Measurements from ENCODE around the gene ARPC1B. TPM values are rescaled to one million over a fixed set of nuclear protein-coding genes. Genes with fewer than 3 reads are reported as not detected.
"Not testable (repeated sequence)": the region's sequence is repeated elsewhere in the genome, so short reads cannot be mapped to it uniquely, and the experiment has no call there.

The ARPC1B gene
- total RNA-seq, 1 donor from 2014 or later = 23.6 TPM

DNA sequence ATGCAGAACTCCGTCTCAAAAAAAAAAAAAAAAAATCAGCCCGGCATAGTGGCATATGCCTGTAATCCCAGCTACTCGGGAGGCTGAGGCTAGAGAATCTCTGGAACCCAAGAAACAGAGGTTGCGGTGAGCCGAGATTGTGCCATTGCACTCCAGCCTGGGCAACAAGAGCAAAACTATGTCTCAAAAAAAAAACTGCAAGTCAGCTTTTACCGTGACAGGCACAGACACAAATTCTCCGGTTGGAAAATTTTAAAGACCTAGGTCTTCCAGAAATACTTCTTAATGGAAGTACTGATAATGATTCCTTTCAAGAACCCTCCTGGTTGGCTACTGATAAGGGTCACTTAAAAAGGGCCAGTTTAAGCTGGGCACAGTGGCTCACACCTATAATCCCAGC, 19.4 kb upstream of the ARPC1B start:
- H3K4me1 Mint-ChIP-seq = no peaks in the 10 kb centered on the region
- Histone ChIP-seq H3F3A (ENCODE audit: low read depth) (no peaks in the 10 kb centered on the region), H3K4me2 (no peak overlapping the region), H3K4me3 (no peak overlapping the region), H3K27me3 (no peaks in the 10 kb centered on the region), H3K36me3 (peaks cover 2% of the 10 kb centered on the region), H4K20me1 (ENCODE audit: low read depth) (no peaks in the 10 kb centered on the region), H3K79me2 (ENCODE audit: low read depth) (no peaks in the 10 kb centered on the region), H3K9me3 (ENCODE audit: low read depth) (no peaks in the 10 kb centered on the region), H2AFZ (replicated peaks) (no peak overlapping the region), H3K4me1 (no peaks in the 10 kb centered on the region), H3K9ac (no peak overlapping the region), H3K27ac (no peak overlapping the region)
- peaks cover 27% of the 10 kb centered on the region for H3K36me3 Mint-ChIP-seq
- no peaks in the 10 kb centered on the region for H3K27me3 Mint-ChIP-seq (ENCODE audit: insufficient read depth, low read depth)
- H3K27ac Mint-ChIP-seq = no peak overlapping the region
- DNase-seq (ENCODE audit: low spot score) = no peak
- TF ChIP-seq EZH2 (IDR thresholded peaks at IDR 0.05) = no peak
- TF ChIP-seq EZH2phosphoT487 (IDR thresholded peaks at IDR 0.05) = no peak
- TF ChIP-seq, protein P1, sequence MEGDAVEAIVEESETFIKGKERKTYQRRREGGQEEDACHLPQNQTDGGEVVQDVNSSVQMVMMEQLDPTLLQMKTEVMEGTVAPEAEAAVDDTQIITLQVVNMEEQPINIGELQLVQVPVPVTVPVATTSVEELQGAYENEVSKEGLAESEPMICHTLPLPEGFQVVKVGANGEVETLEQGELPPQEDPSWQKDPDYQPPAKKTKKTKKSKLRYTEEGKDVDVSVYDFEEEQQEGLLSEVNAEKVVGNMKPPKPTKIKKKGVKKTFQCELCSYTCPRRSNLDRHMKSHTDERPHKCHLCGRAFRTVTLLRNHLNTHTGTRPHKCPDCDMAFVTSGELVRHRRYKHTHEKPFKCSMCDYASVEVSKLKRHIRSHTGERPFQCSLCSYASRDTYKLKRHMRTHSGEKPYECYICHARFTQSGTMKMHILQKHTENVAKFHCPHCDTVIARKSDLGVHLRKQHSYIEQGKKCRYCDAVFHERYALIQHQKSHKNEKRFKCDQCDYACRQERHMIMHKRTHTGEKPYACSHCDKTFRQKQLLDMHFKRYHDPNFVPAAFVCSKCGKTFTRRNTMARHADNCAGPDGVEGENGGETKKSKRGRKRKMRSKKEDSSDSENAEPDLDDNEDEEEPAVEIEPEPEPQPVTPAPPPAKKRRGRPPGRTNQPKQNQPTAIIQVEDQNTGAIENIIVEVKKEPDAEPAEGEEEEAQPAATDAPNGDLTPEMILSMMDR (IDR thresholded peaks at IDR 0.05) = no peak
- H3K9me3 Mint-ChIP-seq = no peaks in the 10 kb centered on the region
- no peak overlapping the region for H3K4me3 Mint-ChIP-seq

DNA sequence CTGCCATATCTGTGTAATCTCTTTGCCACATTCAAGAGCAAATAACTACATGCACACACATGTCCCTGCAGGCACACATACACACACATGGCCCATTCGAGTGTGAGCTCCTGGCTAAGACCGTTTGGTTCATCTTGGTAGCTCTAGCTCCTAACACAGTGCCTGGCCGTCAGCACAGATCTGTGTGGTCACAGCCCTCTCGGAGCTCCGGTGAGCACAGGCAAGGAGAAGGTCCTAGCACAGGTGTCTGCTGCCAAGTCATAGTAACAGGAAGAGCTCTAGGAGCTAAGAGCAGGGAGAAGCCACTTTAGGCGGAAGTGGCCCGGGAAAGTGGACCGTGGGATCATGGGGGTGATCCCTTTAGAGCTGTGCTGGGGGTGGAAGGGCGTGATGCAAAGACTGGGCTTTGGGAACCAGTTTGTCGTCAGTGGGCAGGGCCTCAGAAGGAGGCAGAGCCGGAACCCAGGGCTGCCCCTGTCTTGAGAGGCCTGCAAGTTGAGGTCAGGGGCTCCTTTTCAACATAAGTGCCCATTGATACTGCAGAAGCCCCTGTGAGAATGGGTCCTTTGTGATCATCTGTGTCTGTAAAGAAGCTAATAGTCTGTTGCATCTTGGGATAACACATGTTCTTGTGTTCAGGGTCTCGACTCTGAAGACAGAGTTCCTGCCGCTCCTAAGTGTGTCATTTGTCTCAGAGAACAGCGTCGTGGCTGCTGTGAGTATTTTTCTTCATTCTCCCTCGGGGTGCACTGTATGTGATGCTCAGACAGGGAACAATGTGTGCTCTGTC, 16.6 kb upstream of the ARPC1B start:
- Mint-ChIP-seq H3K4me3 (no peak overlapping the region), H3K27ac (peak overlapping the region; percentile 19), H3K36me3 (peaks cover 17% of the 10 kb centered on the region), H3K9me3 (no peaks in the 10 kb centered on the region), H3K27me3 (ENCODE audit: insufficient read depth, low read depth) (peaks cover 2% of the 10 kb centered on the region), H3K4me1 (no peaks in the 10 kb centered on the region)
- H3K36me3 ChIP-seq = no peaks in the 10 kb centered on the region
- H3K4me2 ChIP-seq = no peak overlapping the region
- no peak for TF ChIP-seq EZH2 (IDR thresholded peaks at IDR 0.05)
- no peak for TF ChIP-seq EZH2phosphoT487 (IDR thresholded peaks at IDR 0.05)
- H3K27me3 ChIP-seq = no peaks in the 10 kb centered on the region
- no peak overlapping the region for H2AFZ ChIP-seq (replicated peaks)
- no peak for DNase-seq (ENCODE audit: low spot score)
- no peak overlapping the region for H3K9ac ChIP-seq
- H3K79me2 ChIP-seq (ENCODE audit: low read depth) = no peaks in the 10 kb centered on the region
- no peak overlapping the region for H3K27ac ChIP-seq
- H3K4me3 ChIP-seq = no peak overlapping the region
- no peaks in the 10 kb centered on the region for H3F3A ChIP-seq (ENCODE audit: low read depth)
- H4K20me1 ChIP-seq (ENCODE audit: low read depth) = no peaks in the 10 kb centered on the region
- no peaks in the 10 kb centered on the region for H3K9me3 ChIP-seq (ENCODE audit: low read depth)
- H3K4me1 ChIP-seq = no peaks in the 10 kb centered on the region

DNA sequence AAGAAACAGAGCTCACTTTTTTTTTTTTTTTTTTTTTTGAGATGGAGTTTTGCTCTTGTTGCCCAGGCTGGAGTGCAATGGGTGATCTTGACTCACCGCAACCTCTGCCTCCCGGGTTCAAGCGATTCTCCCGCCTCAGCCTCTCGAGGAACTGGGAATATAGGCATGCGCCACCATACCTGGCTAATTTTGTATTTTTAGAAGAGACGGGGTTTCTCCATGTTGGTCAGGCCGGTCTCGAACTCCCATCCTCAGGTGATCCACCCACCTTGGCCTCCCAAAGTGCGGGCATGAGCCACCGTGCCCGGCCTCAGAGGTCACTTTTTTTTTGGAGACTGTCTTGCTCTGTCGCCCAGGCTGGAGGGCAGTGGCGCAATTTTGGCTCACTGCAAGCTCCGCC, 16.0 kb upstream of the ARPC1B start:
- H2AFZ ChIP-seq (replicated peaks); H4K20me1 ChIP-seq (ENCODE audit: low read depth); H3K4me2 ChIP-seq; H3K9ac ChIP-seq; H3K9me3 Mint-ChIP-seq; H3K9me3 ChIP-seq (ENCODE audit: low read depth); H3K79me2 ChIP-seq (ENCODE audit: low read depth); H3K27ac Mint-ChIP-seq; H3K27me3 Mint-ChIP-seq (ENCODE audit: insufficient read depth, low read depth); H3K4me1 ChIP-seq; H3K4me3 Mint-ChIP-seq; DNase-seq (ENCODE audit: low spot score); H3K36me3 ChIP-seq; H3K27ac ChIP-seq; H3K27me3 ChIP-seq; H3K4me1 Mint-ChIP-seq; H3F3A ChIP-seq (ENCODE audit: low read depth); H3K4me3 ChIP-seq: not testable (repeated sequence)
- H3K36me3 Mint-ChIP-seq = peaks cover 17% of the 10 kb centered on the region

DNA sequence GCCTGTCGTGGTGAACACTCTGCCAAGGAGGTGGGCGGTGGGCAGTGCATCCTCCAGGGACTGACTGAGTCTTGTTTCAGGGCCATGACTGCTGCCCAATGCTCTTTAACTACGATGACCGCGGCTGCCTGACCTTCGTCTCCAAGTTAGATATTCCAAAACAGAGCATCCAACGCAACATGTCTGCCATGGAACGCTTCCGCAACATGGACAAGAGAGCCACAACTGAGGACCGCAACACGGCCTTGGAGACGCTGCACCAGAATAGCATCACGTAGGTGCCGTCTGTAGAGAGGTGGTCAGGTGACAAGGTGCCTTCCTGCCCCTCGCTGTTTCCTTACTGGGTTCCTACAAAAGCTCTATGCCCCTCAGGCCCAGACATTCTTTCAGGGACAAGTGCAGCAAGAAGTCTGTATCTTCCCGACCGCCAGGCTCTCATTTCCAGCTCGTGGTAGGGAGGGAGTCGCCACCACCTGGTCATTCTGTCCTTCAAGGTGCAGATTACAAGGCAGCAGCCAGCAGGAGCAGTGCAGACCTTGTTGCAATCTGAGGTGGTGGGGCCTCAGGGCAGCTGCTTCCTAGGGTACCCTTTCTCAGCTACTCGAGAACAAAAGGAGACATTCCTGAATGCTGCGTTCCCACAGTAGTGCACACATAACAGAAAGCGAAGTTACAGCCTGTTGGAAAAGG, 14.9 kb upstream of the ARPC1B start:
- Histone ChIP-seq H3K27ac (peak overlapping the region; percentile 31), H3K9ac (peak overlapping the region; percentile 42), H3K4me2 (no peak overlapping the region), H2AFZ (replicated peaks) (no peak overlapping the region), H3K79me2 (ENCODE audit: low read depth) (no peaks in the 10 kb centered on the region), H4K20me1 (ENCODE audit: low read depth) (no peaks in the 10 kb centered on the region), H3F3A (ENCODE audit: low read depth) (no peaks in the 10 kb centered on the region), H3K36me3 (no peaks in the 10 kb centered on the region), H3K9me3 (ENCODE audit: low read depth) (no peaks in the 10 kb centered on the region), H3K4me3 (no peak overlapping the region), H3K27me3 (no peaks in the 10 kb centered on the region), H3K4me1 (no peaks in the 10 kb centered on the region)
- H3K4me1 Mint-ChIP-seq = no peaks in the 10 kb centered on the region
- TF ChIP-seq, protein P1 (IDR thresholded peaks at IDR 0.05) = no peak
- TF ChIP-seq EZH2 (IDR thresholded peaks at IDR 0.05) = no peak
- no peak for TF ChIP-seq EZH2phosphoT487 (IDR thresholded peaks at IDR 0.05)
- peaks cover 16% of the 10 kb centered on the region for H3K36me3 Mint-ChIP-seq
- peak; percentile 47 for DNase-seq (ENCODE audit: low spot score)
- no peak overlapping the region for H3K4me3 Mint-ChIP-seq
- no peaks in the 10 kb centered on the region for H3K9me3 Mint-ChIP-seq
- H3K27ac Mint-ChIP-seq = no peak overlapping the region
- H3K27me3 Mint-ChIP-seq (ENCODE audit: insufficient read depth, low read depth) = peaks cover 2% of the 10 kb centered on the region

Measured in neural progenitor cell (in vitro differentiated cells).